Stimulated activated CD8-positive, alpha-beta memory T cell treated with anti-CD3 and anti-CD28 coated beads, Interleukin-12 subunit alpha, Interleukin-12 subunit beta, amount 100 ng/mL, for 1 hour (primary cell): ENCODE measurements around the gene MAP2.

ENCODE experiments used
- DNase-seq: peaks from one replicate; pipeline ENCODE4 v3.0.0-alpha.2; 2020; ENCODE audit warnings: low read depth

The MAP2 gene

DNA sequence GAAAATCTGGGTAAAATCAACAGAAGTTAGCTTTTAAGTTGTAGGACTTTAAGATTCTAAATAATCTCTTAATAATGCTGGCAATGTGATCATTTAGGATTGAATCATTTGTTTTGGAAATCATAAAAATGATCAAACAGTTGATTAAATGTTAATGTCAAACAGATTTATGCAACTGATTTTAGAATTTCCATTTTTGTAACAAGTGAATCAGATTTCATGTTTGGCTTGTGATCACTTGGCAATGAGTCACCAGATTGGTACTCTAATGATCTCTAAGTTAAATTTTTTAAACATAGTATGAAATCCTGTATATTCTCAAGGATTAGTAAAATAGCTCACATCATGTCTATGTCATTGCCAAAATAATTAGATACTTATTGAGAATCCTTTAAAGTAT lies 297.6 kb downstream of the MAP2 start:
- no peak for DNase-seq

DNA sequence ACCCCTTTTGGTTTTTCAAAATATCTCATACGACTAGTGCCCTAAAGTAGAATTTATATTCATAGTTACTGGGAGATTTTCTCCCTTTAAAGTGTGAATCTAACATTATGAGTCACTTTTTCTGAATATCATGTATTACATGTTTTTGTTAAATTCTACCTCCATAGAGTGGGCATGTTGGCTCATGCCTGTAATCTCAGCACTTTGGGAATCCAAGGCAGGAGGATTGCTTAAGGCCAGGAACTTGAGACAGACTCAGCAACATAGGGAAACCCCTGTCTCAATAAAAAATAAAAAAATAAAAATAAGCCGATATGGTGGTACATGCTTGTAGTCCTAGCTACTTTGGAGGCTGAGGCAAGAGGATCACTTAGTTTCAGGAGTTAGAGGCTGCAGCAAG lies 302.5 kb downstream of the MAP2 start:
- no peak for DNase-seq

DNA sequence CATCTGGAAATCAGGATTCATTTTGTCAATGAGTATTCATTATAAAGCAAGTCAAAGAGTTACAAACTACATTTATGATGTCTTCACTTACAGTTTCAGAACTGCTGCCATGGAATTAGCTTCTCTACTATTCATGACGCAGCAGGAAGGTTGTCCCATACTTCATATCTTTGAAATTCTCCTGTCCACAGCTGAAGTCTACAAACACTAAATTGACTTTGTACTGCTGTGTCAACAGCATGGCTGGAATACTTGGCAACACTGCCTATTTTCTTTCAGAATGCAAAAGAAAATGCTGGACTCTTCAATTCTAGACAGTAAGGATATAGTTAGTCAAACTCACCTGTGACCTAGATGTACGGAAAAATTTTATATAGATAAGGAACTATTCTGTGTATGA lies 303.2 kb downstream of the MAP2 start:
- no peak for DNase-seq

DNA sequence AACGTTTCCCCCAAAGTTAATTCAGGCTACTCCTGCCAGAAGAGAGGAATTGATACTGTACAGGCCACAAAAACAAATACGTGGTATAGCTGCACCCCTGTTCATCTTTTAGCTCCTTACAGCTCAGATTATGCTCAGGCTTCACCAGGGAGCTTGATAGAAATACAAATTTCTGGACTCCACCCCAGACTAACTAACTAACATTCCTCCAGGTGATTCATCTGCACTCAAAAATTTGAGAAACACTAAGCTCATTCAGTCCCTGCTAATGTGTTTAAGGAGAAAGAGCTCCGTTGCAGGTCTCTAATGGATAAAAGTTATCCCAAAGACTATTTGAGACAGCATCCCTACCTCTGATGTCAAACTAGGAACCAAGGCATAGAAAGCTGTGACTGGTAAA lies 311.0 kb downstream of the MAP2 start:
- no peak for DNase-seq

DNA sequence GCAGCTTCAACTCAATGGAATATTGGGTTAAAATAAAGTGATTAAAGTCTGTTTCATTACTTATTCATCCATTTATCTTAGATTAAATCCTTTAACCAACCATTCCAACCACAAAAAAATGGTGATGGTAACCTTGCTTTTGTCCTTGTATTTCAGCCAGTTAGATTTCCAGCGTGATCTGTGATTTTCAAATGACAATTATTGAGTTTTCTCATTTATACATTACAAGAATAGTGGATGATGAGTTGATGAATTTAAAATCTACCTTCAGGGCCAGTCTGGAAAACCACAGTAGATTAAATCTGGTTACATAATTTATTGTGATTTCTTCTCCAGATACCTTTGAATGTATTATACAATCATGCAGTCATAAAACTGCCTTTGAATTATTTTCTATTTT lies 318.1 kb downstream of the MAP2 start:
- DNase-seq = no peak

DNA sequence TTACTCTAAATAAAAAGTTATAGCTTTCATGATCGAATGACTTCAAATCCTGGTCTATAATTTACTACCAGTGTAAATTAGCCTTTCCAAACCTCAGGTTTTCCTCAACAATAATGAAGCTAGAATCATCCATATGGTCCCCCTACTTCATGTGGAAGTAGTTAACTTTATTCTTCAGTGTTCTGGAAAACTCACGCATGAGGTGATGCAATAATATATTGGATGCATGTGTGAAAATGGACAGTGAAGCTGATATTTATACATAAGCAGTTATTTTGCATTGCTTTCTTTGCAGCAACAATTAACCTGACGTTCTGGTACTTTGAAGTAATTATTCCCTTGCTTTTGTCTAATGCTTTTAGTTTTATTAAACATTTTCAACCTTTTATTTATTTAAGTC lies 329.2 kb downstream of the MAP2 start:
- DNase-seq = no peak

DNA sequence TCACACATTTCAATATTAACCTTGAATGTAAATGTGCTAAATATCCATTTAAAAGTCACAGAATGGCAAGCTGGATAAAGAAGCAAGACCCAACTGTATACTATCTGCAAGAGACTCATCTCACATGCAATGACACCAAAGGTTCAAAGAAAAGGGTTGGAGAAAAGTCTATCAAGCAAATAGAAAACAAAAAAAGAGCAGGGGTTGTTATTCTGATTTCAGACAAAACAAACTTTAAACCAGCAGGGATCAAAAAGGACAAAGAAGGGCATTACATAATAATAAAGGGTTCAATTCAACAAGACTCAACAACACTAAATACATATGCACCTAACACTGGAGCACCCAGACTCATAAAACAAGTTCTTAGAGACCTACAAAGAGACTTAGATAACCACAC lies 333.3 kb downstream of the MAP2 start:
- DNase-seq = no peak

DNA sequence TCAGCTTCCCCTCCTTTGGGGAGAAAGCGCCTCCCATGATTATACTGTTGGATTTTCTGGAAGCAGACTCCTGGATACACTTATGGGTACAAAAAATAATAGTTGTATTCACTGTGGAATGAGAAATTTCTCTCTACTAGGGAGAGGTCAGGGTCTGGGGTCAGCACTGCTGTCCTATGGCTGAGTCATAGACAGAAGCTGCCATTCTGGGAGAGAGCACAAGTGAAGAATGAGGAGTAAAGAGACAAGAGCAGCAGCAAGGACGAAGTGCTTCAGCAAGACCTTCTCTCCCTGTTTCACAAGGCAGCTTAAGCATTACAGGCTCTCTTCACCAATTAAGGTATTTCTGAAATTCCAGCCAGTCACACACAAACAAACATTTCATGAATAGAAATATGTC lies 337.7 kb downstream of the MAP2 start:
- no peak for DNase-seq

DNA sequence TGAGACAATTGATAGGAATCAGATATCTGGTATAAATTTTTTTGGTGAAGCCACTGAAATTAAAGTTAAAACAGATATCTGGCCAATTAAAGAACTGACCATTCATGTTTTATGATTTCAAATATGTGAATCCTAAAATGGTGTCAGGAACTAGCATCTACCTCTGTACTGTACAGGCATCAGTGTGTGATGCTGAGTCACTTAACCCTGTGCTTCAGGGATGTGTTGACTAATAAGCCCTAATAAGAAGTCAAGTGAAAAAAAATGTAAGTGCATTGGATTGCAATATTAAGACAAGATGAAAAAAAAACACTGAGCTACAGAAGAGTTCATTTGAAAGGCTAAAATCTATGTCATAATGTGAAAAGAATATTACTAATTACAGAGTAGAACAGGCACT lies 338.7 kb downstream of the MAP2 start:
- DNase-seq = no peak

DNA sequence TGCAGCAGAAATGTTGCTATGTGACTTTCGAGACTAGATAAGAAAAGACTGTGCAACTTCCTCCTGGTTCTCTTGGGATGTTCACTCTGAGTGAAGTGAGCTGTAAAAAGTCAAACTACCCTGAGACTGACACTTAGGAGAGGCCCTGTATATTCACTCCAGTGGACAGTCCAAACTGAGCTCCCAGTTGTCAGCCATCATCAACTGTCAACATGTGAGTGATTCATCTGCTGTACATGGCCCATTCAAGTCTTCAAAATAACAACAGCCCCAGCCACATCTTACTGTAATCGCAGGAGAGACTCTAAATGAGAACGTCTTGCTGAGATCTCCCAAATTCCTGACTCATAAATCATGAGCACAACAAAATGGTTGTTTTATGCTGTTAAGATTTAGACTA lies 339.3 kb downstream of the MAP2 start:
- DNase-seq = no peak

DNA sequence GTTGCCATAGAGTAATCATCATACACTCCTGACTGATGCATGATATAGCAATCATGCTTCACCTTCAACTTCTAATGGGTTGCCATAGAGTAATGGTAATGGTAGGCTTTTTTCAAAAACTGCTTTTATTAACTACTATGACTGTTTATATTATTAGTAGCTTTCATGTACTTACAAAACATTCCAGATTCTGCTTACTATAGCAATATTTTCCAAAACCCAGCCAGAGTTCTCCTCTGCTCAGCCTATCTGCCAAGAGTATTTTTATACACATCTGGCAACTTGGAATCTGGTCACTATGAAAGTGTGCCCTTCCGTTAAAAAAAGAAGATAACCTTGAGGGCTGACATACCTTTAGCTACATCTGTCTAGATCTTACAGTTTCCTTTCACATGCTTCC lies 342.8 kb downstream of the MAP2 start:
- no peak for DNase-seq

DNA sequence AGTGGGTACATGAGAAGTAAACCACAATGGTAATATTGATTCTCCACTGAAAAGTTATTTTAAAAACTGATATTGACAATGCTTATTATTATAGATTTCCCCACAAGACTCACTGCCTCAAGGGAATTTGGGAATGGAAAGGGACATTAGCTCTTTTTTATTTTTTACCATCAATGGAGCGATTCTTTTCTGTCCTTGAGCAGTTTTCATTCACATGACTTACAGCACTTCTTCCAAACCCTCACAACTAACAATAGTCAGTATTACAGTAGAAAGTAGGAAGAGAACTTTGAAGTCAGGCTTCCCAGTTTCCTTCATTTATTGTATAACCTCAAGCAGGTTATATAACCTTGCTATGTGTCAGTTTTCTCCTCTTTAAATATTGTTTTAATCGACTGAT lies 343.5 kb downstream of the MAP2 start:
- DNase-seq = no peak

DNA sequence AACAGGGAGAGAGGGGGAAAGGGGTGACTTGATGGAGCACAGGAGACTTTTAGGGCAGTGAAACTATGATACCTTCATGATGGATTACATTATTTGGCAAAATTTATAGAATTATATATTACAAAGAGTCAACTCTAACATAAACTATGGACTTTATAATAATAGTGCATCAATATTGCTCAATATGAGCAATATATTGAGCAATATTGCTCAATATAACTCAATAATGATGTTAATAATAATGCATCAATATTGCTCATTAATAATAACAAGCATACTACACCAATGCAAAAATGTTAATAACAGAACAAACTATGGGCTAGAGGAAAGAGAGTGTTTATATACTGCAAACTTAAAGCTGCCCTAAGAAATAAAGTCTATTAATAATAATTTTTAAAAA lies 344.7 kb downstream of the MAP2 start:
- DNase-seq = no peak

DNA sequence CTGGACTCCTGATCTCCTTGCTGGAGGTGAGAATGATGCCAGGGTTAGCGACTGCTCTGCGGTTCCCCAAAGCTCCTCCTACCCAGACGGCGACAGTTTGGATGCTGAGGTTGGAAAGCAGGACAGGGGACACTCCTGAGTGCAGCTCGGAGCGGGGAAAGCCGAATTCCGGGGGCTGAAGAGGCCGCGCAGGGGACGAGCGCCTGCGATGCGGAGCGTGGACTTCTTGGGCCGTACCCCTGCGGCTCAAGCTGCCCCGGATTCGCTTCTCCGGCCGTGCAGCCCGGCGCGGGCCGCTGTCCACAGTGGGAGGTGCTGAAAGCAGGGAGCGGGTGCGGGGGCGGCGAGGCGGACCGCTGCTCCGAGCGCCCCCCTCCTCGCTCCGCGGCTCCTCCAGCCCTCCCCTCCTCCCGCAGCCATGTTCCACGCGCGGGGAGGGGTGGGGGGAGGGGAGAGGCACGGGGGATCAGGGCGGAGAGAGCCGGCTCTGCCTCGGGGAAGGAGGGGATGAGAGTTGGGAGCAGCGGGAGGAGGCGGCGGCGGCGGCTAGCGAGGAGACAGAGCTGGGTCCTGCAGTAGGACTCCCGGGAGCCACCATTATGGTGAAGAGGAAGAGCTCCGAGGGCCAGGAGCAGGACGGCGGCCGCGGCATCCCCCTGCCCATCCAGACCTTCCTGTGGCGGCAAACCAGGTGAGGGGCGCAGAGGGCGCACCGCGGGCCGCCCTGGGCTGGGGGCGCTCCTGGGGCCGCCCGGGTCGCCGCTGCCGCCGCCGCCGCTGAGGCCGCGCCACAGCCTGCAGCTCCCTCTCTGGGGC lies 347.8 kb downstream of the MAP2 start, which contains the start of gene UNC80:
TSS of gene UNC80 (plus strand) at position 359 of the 816 bp plus-strand sequence. CDS start at position 600, 241 bp downstream.
- DNase-seq = no peak

DNA sequence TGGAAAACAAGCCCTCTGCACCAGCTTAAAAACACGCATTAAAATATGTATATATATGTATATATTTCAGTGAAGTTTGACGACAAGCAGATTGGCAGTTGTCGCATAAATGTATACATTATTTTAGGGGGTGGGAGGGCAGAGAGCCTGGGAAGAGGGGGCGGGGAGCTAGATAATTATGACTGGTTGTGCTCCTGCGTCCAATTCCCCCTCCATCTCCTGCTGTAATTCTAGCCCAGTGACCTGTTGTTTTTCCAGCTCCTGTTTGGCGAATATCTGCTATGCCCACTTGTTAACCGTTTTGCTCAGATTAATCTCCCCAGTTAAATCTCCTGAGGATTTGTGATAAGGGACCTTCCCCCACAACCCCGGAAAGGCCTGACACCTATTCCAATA lies 348.4 kb downstream of the MAP2 start:
- DNase-seq = no peak

DNA sequence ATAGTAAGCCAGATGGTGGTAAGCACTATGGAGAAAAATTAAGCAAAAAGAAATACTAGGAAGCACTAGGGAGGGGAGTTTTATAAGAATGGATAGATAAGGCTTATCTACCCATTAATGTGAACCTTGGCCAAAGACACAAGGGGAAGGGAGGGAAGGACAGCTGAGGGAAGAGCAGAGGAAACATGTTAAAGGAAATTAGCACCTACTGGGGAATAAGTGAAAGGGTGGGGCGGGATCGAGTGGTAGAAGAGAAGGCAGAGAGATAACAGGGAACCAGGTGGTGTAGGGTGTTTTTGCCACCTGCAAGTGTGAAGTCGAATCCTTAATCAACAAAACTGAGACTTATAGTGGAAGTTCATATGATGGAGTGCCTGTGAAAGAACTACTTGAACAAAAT lies 349.5 kb downstream of the MAP2 start:
- DNase-seq = no peak
